T-helper 1 cell (primary cell): ENCODE results near the gene FXYD7.
"Not testable (repeated sequence)": the region's sequence is repeated elsewhere in the genome, so short reads cannot be mapped to it uniquely, and the experiment has no call there.

ENCODE experiments used
- DNase-seq, 5 donors: peaks; one replicate each; pipeline ENCODE4 v3.0.0-alpha.2; 2012 to 2020

Gene FXYD7

GRCh38 chr19:35146746-35147459 is 3.8 kb downstream of the FXYD7 start:
- no peak for DNase-seq

GRCh38 chr19:35149463-35149862 is 6.4 kb downstream of the FXYD7 start:
- no peak for DNase-seq

DNA sequence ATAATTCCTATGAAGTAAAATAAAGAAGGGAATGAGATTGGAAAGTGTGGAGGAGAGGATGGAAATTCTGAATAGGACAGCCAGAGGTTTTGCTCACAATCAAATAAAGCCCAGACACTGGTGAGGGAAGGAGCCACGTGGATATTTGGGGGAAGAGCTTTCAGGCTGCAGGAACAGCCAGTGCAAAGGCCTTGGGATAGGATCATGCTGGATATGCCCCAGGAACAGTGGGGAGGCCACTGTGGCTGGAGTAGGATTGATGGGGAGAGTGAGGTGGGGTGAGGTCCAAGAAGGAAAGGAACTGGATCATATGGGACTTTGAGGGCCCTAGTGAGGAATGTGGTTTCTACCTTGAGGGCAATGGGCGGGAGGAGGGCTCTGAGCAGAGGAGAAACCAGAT is 7.4 kb downstream of the FXYD7 start:
- no peak for DNase-seq

DNA sequence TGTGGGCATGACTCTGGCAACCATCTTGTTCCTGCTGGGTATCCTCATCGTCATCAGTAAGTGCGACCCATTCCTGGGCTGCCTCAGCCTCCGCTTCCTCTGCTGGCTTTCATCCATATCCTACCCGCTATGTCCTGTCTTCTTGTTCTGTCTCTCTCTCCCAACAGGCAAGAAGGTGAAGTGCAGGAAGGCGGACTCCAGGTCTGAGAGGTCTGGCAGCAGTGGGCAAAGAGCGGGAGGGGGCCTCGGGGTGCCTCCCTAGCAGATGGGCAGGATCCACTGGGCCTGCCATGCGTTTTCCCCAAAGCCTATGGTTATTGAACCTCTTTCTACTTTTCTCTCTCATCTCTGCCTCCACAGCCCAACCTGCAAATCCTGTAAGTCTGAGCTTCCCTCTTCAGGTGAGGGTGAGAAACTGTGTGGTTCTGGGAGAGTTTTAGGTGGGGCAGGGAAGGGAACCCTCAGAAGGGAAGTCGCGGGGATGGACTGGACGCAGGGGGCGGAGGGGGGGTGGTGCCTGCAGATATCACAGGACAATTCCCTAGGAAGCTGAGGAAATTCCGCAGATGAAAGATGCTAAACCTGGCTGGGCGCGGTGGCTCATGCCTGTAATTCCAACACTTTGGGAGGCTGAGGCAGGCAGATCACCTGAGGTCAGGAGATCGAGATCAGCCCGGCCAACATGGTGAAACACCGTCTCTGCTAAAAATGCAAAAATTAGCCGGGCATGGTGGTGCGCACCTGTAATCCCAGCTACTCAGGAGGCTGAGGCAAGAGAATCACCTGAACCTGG is 8.4 kb downstream of the FXYD7 start:
- no peak for DNase-seq

DNA sequence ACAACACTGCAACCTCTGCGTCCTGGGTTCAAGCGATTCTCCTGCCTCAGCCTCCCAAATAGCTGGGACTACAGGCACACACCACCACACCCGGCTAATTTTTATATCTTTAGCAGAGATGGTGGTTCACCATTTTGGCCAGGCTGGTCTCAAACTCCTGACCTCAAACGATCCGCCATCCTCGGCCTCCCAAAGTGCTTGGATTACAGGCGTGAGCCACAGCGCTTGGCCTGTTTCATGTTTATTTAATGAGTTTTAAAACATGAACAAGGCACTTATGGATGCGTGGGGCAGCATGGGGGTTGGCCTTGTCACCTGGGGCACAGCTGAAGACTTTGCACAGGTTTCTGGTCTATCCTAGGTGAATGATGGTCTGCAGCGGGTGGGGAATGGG is 10.1 kb downstream of the FXYD7 start:
- not testable (repeated sequence) for DNase-seq

DNA sequence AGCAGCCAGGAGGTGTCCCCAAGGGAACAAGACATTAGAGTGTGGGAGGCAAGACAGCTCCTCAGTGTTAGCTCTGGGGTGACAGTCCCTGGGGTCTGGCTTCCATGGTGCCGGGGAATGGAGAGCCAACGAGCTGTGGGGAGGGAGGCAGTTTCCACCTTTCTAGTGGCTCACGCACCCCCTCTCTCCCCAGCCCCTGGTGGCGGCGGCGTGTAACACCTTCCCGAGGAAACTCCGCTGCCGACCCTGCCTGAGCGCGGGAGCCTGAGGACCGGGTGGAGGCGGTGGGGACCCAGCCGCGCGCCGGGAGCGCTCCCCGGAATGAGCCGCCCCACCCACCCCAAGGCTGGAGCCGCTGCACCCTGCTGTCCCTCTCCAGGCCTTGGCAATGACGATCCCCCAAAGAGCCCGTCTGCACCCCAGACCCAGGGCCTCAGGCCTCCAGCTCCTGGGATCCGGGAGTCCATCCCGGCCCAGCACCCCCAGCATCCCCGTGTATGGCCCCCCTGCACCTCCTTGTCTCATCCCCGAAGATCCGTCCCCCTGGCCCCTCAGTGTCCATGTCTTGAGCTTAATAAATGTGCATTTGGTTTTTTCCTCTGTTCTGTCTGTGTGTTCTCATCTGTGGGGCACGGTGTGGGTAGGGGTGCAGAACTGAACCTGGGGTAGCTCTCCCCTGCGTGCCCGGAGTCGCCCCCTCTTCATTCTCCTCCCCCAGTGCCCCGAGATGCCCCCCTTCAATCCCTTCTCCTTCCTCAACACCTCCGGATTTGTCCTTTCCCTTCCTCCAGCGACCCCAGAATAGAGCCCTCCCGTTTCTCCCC is 10.9 kb downstream of the FXYD7 start:
- peak; percentile 47 to 74 (median 62) for DNase-seq

DNA sequence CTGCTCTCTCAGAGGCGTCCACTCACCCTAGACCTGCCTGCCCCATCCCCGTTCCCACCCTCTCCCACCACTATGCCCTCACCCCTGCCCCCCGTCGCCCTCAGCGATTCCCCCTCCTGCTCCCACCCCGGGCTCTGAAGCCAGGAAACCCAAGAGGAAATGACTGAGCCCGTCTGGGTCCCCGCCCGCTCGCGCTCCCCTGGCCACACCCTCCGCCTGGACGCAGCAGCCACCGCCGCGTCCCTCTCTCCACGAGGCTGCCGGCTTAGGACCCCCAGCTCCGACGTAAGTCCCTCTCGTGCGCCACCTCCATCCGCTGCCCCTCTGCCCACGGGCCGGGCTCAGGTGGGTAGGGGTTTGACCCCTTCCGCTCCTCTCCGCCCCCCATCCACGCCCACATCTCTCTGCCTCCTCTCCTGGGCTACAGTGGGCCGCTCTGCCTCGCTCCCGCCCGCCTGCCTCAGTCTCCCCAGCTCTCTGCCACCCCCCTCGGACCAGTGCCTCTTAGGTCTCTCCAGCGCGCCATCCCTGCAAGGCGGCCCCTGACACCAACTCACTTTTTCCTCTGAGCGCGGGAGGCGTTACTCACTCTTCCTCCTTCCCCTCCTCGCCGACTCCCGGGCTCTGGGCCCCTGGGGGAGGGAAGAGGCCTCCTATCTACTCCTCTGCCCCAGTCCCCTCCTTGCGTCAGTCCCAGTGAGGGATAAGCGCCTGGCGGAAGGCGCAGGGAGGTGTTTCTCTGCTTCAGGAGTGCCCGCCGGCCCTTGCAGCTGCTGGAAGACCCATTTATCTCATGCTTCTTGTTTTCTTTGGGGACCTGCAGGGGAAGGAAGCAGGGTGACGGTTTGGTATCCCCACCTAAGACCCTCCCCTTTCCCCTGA is 11.7 kb downstream of the FXYD7 start, which contains the start of gene FXYD5:
Gene FXYD5, plus strand, starts transcription at position 211 of the 882 bp plus-strand sequence. CDS start 816 bp downstream, outside the sequence.
- DNase-seq = peak; percentile 45 to 67 (median 62)

DNA sequence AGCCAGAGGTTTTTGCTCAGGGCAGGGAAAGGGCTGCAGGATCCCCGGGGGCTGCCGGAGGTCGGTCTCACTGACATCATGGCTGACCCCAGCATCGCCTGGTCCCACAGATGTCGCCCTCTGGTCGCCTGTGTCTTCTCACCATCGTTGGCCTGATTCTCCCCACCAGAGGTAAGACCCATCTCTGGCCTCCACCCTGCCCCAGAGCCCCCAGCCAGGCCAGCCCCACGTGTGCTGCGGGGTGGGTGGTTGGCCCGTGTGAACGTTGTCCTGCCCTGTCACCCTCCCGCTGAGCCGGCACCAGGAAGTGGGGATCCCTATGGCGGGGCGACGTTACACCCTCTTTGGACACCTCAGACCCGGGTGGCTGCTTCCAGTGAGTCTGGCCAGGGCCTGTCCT is 12.4 kb downstream of the FXYD7 start:
- DNase-seq = peak in 1 of 5 donors; percentile 31

- DNase-seq = no peak
Observed at GRCh38 chr19:35155981-35156672, 13.1 kb downstream of the FXYD7 start.

GRCh38 chr19:35156673-35157014 is 13.6 kb downstream of the FXYD7 start:
- DNase-seq = no peak

- DNase-seq = no peak
Observed at GRCh38 chr19:35157431-35157830, 14.4 kb downstream of the FXYD7 start.

GRCh38 chr19:35159606-35160005 is 16.6 kb downstream of the FXYD7 start:
- no peak for DNase-seq

DNA sequence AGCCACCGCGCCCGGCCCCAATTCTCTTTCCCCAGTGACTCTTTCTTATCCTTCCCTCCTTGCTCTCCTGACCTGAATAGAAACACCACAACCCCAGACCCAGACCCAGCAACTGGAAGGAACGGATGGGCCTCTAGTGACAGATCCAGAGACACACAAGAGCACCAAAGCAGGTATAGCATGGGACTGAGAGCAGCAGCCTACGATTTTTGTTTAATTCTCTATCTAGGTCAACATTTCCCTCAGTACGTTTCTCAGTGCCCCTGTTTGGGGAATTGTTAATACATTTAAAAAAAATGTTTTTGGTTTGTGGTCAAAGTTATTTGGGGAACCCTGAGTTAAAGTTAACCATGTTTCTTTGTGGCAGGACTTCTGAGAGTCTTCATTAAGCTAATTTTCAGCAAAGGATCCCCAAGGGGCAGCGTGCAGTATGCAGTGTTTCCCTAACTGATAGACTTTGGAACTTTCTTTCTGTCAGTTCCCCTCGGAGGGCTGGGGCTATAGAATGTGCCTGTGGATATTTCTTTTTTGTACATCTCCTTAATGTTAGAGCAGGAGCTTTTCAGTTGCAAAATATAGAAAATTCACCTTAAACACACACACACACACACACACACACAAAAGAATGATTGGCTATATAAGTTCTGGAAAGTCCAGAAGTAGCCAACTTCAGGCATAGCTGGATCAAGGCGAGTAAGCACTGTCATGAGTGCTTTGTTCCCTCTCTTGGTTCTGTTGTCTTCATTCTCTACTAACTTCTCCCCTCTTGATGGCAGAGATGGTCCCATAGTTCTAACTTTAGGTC is 17.8 kb downstream of the FXYD7 start:
- no peak for DNase-seq

GRCh38 chr19:35161434-35161743 is 18.3 kb downstream of the FXYD7 start:
- no peak for DNase-seq

GRCh38 chr19:35162471-35163326 is 19.6 kb downstream of the FXYD7 start:
- no peak for DNase-seq

DNA sequence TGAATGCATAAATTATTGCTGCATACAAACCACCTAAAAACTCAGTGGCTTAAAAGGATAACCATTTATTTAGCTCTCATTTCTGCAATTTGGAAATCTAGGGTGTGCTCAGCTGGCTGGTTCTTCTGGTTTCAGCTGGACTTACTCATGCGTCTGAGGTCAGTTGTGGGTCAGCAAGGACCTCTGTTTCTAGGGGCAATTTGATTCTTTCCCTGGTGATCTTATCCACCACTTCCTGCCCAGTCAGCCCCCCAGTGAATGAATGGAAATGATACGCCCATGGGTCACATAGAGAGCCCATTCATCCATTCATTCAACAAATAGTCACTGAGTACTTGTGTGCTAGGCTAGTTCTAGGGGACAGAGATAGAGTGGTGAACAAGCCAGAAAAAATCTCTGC is 21.4 kb downstream of the FXYD7 start:
- no peak for DNase-seq

- no peak for DNase-seq
Observed at GRCh38 chr19:35165200-35166058, 22.4 kb downstream of the FXYD7 start.

- no peak for DNase-seq
Observed at GRCh38 chr19:35166100-35167063, 23.3 kb downstream of the FXYD7 start.
